A549 (cell line): ENCODE data around the gene CIAO3.

ENCODE experiments used
- CEBPB ChIP-seq, 2 experiments: fragments of >200 bp in 1 of 2; sonication (Bioruptor Twin) in 1 of 2; formaldehyde crosslinking in 1 of 2; IDR thresholded peaks; 2 replicates each; pipeline ENCODE4 v1.6.1; 2012 to 2016
- EP300 ChIP-seq, 2 experiments: fragments of >200 bp; sonication (Bioruptor Twin); formaldehyde crosslinking; IDR thresholded peaks; 2 replicates in 1 of 2; 3 replicates in 1 of 2; pipeline ENCODE4 v1.6.1; 2016 to 2017
- RFX5 ChIP-seq: fragments of 450-650 bp; IDR thresholded peaks from 2 replicates; pipeline ENCODE4 v1.7.1; 2014; ENCODE audit warnings: antibody characterized with exemption, mild to moderate bottlenecking, moderate library complexity
- RNF2 ChIP-seq: fragments of 200-600 bp; sonication (generic); IDR thresholded peaks from 2 replicates; pipeline ENCODE4 v1.6.1; 2016; ENCODE audit warnings: low read depth, mild to moderate bottlenecking, antibody characterized with exemption, moderate library complexity, borderline replicate concordance
- TF ChIP-seq, protein P1 (sequence below): IDR thresholded peaks from 2 replicates; pipeline ENCODE4 v1.6.1; 2012
- TF ChIP-seq, protein P2 (sequence below): fragments of 450-650 bp; IDR thresholded peaks from 2 replicates; pipeline ENCODE4 v1.6.1; 2014; ENCODE audit warnings: antibody characterized with exemption
- TF ChIP-seq, protein P3 (sequence below): fragments of 250-450 bp; sonication (Bioruptor Pico); IDR thresholded peaks from 2 replicates; pipeline ENCODE4 v1.5.0; 2021; ENCODE audit warnings: mild to moderate bottlenecking, moderate library complexity, borderline replicate concordance
- TF ChIP-seq, protein P4 (sequence below): fragments of >200 bp; sonication (Bioruptor Twin); formaldehyde crosslinking; IDR thresholded peaks from 3 replicates; pipeline ENCODE4 v1.5.1; 2016

DNA sequence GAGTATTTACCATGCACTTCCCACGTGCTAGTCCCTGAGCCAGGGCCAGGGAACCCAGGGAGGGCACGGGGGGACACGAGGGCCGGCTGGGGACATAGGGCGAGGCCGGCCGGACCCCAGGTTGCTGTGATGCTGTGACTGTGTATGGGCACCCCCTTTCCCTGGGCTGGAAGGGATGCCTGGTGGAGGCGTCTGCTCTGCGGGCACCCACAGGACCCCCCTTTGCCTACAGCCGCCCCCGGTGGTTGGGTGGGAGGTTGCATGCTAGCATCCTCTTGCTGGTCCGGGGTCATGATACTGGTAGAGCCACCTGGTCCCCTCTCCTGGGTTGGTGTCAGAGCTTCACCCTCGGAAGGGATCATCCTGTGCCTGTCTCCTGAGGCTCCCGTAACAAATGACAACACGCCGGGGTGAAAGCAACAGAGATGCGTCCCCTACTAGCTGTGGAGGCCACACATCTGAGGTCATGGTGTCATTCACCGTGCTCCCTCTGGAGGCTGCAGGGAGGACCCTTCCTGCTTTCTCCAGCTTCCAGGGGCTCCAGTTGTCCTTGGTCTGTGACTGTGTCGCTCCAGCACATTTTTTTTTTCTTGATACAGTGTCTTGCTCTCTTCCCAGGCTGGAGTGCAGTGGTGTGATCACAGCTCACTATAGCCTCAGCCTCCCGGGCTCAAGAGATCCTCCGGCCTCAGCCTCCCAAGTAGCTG is 3.1 kb upstream of the CIAO3 start:
- no peak for TF ChIP-seq RNF2
- TF ChIP-seq, protein P1, sequence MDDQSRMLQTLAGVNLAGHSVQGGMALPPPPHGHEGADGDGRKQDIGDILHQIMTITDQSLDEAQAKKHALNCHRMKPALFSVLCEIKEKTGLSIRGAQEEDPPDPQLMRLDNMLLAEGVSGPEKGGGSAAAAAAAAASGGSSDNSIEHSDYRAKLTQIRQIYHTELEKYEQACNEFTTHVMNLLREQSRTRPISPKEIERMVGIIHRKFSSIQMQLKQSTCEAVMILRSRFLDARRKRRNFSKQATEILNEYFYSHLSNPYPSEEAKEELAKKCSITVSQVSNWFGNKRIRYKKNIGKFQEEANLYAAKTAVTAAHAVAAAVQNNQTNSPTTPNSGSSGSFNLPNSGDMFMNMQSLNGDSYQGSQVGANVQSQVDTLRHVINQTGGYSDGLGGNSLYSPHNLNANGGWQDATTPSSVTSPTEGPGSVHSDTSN = no peak
- TF ChIP-seq, protein P2, sequence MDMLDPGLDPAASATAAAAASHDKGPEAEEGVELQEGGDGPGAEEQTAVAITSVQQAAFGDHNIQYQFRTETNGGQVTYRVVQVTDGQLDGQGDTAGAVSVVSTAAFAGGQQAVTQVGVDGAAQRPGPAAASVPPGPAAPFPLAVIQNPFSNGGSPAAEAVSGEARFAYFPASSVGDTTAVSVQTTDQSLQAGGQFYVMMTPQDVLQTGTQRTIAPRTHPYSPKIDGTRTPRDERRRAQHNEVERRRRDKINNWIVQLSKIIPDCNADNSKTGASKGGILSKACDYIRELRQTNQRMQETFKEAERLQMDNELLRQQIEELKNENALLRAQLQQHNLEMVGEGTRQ = no peak
- TF ChIP-seq, protein P3, sequence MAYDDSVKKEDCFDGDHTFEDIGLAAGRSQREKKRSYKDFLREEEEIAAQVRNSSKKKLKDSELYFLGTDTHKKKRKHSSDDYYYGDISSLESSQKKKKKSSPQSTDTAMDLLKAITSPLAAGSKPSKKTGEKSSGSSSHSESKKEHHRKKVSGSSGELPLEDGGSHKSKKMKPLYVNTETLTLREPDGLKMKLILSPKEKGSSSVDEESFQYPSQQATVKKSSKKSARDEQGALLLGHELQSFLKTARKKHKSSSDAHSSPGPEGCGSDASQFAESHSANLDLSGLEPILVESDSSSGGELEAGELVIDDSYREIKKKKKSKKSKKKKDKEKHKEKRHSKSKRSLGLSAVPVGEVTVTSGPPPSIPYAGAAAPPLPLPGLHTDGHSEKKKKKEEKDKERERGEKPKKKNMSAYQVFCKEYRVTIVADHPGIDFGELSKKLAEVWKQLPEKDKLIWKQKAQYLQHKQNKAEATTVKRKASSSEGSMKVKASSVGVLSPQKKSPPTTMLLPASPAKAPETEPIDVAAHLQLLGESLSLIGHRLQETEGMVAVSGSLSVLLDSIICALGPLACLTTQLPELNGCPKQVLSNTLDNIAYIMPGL (CRISPR knock-in tag) = no peak
- TF ChIP-seq RFX5 = no peak
- TF ChIP-seq, protein P4, sequence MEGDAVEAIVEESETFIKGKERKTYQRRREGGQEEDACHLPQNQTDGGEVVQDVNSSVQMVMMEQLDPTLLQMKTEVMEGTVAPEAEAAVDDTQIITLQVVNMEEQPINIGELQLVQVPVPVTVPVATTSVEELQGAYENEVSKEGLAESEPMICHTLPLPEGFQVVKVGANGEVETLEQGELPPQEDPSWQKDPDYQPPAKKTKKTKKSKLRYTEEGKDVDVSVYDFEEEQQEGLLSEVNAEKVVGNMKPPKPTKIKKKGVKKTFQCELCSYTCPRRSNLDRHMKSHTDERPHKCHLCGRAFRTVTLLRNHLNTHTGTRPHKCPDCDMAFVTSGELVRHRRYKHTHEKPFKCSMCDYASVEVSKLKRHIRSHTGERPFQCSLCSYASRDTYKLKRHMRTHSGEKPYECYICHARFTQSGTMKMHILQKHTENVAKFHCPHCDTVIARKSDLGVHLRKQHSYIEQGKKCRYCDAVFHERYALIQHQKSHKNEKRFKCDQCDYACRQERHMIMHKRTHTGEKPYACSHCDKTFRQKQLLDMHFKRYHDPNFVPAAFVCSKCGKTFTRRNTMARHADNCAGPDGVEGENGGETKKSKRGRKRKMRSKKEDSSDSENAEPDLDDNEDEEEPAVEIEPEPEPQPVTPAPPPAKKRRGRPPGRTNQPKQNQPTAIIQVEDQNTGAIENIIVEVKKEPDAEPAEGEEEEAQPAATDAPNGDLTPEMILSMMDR = no peak
- no peak for TF ChIP-seq CEBPB (IDR thresholded peaks at IDR 0.05)
- TF ChIP-seq EP300 (IDR thresholded peaks at IDR 0.05) = no peak
